Skeletal muscle satellite cell (primary cell): Measurements from ENCODE around the gene CACNA1D.

ENCODE experiments used
- H3K27me3 ChIP-seq: 2 replicates; pipeline ENCODE4 v1.7.0; 2013; ENCODE audit warnings: low read length; ENCODE audit not compliant: control insufficient read depth, insufficient read depth
- H3K36me3 ChIP-seq: 2 replicates; pipeline ENCODE4 v1.7.0; 2013; ENCODE audit warnings: mild to moderate bottlenecking, control low read depth, low read length; ENCODE audit not compliant: insufficient read depth
- H3K4me1 ChIP-seq: 2 replicates; pipeline ENCODE4 v1.7.0; 2013; ENCODE audit warnings: low read length; ENCODE audit not compliant: control insufficient read depth, insufficient read depth
- H3K4me2 ChIP-seq: 2 replicates; pipeline ENCODE4 v1.7.0; 2013; ENCODE audit warnings: mild to moderate bottlenecking, low read length
- H3K4me3 ChIP-seq: 2 replicates; pipeline ENCODE4 v1.7.0; 2013; ENCODE audit warnings: low read length
- H3K9ac ChIP-seq: 2 replicates; pipeline ENCODE4 v1.7.0; 2013; ENCODE audit warnings: mild to moderate bottlenecking, low read depth, low read length, moderate library complexity
- H3K9me3 ChIP-seq: replicated peaks from 2 replicates; pipeline ENCODE4 v1.7.0; 2013; ENCODE audit warnings: mild to moderate bottlenecking, control low read depth, low read length

CACNA1D gene

DNA sequence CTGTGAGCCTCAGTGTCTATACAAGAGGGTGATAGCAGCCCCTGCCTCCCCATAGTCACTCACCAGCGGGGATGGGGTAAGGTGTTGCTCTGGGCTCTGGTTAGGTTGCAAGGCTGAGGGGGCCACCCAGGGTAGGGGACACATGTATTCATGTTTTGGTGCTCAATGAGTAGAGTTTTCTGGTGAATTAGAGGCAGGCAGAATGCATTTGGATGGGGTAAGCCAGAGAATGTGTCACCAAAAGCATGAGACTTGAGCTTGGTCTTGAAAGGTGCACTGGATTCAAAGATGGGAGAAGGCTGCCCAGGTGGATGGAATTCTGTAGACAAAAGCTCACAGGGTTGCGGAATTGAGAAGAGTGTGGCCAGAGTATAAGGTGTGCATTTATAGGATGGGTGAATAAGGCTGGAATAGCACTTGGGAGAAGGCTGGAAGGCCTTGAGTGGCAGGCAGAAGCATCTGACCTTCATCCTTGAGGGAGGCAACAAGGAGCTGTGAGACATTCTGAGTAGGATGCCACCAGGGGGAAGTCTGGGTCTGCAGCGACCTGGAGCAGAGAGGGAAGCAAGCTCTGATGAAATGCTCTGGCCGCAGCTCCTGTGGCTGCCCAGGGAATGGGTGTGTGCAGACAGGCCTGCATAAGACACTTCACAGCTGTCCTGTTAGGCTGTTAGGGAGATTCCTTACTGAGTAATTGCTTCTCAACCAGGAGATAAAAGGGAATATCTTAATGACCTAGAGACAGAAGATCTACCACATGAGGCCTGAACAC is 202.2 kb downstream of the CACNA1D start:
- Histone ChIP-seq H3K4me3 (no peak overlapping the region), H3K4me1 (no peaks in the 10 kb centered on the region), H3K9ac (no peak overlapping the region), H3K4me2 (no peak overlapping the region), H3K27me3 (peaks cover 28% of the 10 kb centered on the region), H3K9me3 (no peaks in the 10 kb centered on the region), H3K36me3 (no peaks in the 10 kb centered on the region)

DNA sequence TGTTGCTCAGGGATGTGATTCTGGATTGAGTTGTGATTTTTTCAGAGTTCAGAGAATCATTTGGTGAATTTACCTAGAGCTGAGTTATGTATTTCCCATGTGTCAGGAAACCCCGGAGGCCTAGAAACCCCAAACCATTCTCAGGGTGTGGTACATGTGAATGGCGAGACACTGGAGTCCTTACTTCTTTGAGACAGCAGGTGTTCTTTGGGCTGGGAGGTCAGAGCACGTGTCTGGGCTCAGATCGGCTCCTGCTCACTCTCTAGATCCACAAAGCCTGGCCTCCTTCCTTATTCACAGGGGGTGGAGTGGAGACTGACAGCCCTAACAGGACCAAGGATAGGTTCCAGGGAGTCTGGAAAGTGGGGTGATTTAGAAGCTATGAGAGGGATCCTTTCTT is 206.0 kb downstream of the CACNA1D start:
- peaks cover 16% of the 10 kb centered on the region for H3K27me3 ChIP-seq
- no peak overlapping the region for H3K4me2 ChIP-seq
- no peak overlapping the region for H3K4me3 ChIP-seq
- no peak overlapping the region for H3K9ac ChIP-seq
- no peaks in the 10 kb centered on the region for H3K36me3 ChIP-seq
- H3K4me1 ChIP-seq: no peaks in the 10 kb centered on the region
- H3K9me3 ChIP-seq: no peaks in the 10 kb centered on the region

DNA sequence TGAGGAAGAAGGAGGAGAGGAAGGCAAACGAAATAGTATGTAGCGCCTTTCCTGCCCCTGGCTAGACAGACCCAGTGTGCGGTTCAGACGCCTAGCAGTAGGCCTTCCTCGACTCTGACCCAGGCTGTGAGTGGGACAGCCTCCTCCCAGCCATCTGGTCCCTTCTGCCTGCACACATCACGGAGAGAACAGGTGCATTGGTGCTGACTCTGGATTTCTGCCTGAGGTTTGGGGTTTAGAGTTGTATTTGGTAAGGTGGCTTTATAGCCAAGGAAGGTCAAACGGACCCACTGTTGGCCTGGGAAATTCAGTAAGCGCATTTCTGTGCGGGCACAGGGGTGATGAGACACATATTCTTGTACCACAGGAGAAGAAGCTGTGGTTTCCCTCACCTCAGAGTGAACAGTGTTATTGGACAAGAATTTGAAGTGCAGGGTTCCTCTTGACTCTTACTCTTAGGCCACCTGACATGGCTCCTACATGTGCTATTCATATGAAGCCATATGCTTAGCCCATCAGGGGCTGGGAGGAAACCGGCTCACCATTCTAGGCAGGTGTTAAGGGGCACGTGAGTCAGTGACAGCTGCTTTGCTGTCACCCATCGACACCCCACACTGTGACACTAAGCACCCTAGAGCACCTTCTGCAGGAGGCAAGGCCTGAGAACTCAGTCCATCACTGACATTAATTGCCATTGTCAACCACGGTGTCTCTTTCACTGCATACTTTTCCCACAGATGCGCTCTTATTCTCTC is 208.5 kb downstream of the CACNA1D start:
- H3K9me3 ChIP-seq: no peaks in the 10 kb centered on the region
- H3K4me1 ChIP-seq: no peaks in the 10 kb centered on the region
- peaks cover 14% of the 10 kb centered on the region for H3K27me3 ChIP-seq
- H3K9ac ChIP-seq: no peak overlapping the region
- H3K4me2 ChIP-seq: no peak overlapping the region
- no peaks in the 10 kb centered on the region for H3K36me3 ChIP-seq
- H3K4me3 ChIP-seq: no peak overlapping the region

DNA sequence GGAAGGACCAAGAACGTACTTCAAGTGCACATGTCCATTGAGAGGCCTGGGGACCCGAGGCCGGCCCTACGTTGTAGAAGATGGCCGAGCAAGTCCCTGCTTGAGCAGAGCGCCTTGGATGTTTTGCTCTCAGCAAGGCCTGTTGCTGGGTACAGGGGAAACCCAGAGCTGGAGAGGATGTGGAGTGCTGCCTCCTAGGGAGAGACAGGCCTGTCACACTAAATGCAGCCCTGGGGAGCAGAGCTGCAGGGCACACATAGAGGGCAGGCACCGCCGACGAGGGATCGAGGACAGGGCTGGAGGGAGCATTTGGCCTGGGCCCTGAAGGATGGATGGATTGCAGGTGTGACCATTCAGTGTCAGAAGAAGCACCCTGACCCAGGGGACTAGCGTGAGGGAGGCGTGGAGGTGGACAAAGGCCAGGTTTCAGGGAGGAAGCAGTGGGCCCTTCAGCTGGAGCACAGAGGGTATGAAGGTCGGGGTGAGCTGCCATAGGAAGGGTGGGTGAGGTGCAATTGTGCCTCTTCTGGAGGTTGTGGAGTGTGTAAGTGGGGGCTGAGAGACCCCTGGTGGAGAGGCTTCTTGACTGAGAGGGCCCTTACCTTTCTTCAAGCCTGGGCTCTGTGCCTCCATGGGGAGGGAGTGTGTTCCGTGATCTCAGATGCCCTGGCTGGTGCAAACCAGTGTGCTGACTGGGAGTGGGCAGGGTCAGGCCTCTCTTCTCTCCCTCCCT is 209.4 kb downstream of the CACNA1D start:
- H3K4me3 ChIP-seq: no peak overlapping the region
- no peak overlapping the region for H3K4me2 ChIP-seq
- no peak overlapping the region for H3K9ac ChIP-seq
- H3K9me3 ChIP-seq: no peaks in the 10 kb centered on the region
- H3K27me3 ChIP-seq: peaks cover 16% of the 10 kb centered on the region
- no peaks in the 10 kb centered on the region for H3K36me3 ChIP-seq
- no peaks in the 10 kb centered on the region for H3K4me1 ChIP-seq

DNA sequence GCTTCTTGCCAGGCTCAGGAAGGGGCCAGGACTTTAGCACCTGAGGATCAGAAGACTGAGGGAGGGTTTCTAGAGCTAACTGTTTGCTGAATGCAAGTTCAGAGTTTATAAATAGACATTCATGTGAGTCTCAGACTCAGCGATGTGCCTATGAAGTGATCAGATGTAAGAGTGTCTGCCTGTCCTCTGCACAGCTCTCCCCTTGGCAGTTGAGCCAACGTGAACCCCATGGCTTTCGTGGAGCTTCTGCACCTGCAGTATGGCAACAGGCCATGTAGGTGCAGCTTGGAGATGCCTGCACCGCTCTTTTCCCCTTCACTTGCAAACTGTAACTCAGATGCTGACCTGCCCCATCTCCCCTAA is 209.9 kb downstream of the CACNA1D start:
- Histone ChIP-seq H3K9ac (no peak overlapping the region), H3K4me3 (no peak overlapping the region), H3K4me1 (no peaks in the 10 kb centered on the region), H3K36me3 (no peaks in the 10 kb centered on the region), H3K9me3 (no peaks in the 10 kb centered on the region), H3K27me3 (peaks cover 20% of the 10 kb centered on the region), H3K4me2 (no peak overlapping the region)

DNA sequence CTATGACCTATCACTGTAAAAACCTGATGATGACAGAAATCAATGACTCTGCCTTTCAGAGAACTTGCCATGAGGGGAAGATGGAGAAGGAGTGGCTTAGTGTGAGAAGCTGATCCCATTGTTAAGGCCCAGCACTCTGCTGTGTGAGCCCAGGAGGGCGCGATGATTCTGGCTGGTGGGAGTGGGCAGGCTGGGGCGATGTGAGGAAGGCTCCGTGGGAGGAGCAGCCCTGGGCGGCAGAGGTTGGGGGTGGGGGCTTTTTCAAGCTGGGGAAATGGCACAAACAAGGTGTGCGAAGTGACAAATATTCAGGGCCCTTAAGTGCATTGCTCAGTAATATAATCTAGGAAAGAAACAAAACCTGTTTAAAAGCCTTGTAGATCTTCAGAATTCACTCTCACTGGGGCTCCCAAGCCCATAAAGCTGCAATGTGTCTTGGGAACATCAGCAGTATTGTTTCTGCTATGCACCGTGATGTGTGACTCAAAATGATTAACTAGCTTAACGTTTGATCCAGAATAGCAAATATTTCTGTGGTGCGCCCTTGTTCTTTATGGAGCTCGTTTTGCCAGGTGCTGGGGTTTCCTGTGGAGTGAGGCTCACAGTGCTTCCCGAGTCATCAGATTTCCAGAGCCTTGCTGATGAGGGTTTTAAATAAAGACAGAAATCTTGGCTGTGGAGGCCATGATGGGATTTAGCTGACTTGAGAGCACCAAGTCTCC is 210.8 kb downstream of the CACNA1D start:
- Histone ChIP-seq H3K4me1 (no peaks in the 10 kb centered on the region), H3K9ac (no peak overlapping the region), H3K27me3 (peaks cover 26% of the 10 kb centered on the region), H3K36me3 (no peaks in the 10 kb centered on the region), H3K9me3 (no peaks in the 10 kb centered on the region), H3K4me3 (no peak overlapping the region), H3K4me2 (no peak overlapping the region)

GRCh38 chr3:53705774-53706173 is 211.4 kb downstream of the CACNA1D start:
- no peaks in the 10 kb centered on the region for H3K4me1 ChIP-seq
- H3K27me3 ChIP-seq: peaks cover 26% of the 10 kb centered on the region
- H3K9me3 ChIP-seq: no peaks in the 10 kb centered on the region
- no peak overlapping the region for H3K9ac ChIP-seq
- H3K36me3 ChIP-seq: no peaks in the 10 kb centered on the region
- H3K4me2 ChIP-seq: no peak overlapping the region
- H3K4me3 ChIP-seq: no peak overlapping the region

GRCh38 chr3:53707222-53707621 is 212.8 kb downstream of the CACNA1D start:
- peaks cover 31% of the 10 kb centered on the region for H3K27me3 ChIP-seq
- no peak overlapping the region for H3K4me2 ChIP-seq
- no peaks in the 10 kb centered on the region for H3K4me1 ChIP-seq
- H3K9me3 ChIP-seq: no peaks in the 10 kb centered on the region
- no peak overlapping the region for H3K4me3 ChIP-seq
- H3K9ac ChIP-seq: no peak overlapping the region
- no peaks in the 10 kb centered on the region for H3K36me3 ChIP-seq

DNA sequence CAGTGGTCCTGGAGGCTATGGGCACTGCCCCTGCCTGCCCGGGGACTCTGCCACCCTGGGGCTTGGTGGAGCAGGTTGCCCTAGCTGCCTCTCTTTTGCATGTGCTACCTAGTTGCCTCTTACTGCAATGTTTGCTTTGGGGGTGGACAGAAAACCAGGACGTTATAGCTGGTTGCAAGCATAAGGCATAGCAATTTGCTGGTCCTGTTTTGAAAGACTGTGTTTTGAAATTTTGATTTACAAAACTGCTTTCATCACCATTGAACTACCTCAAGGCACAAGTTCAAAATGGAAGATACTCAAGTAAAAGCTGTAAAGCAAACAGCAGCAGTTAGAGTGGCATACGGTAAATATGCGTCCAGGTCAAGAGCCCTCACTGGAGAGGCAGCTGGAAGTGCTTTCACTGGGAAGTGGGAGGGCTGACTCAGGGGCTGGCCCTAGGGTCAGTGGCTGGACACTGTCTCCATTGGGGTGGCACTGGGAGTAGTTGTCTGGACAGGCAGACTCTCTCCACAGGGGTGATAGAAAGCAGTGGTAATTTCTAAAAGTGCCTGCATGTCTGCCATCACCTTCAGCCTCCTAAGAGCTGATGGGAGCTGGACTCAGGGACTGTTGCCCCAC is 213.7 kb downstream of the CACNA1D start:
- no peaks in the 10 kb centered on the region for H3K4me1 ChIP-seq
- no peaks in the 10 kb centered on the region for H3K36me3 ChIP-seq

GRCh38 chr3:53709256-53709655 is 214.8 kb downstream of the CACNA1D start:
- Histone ChIP-seq H3K4me3 (no peak overlapping the region), H3K36me3 (no peaks in the 10 kb centered on the region), H3K4me1 (no peaks in the 10 kb centered on the region), H3K27me3 (peaks cover 33% of the 10 kb centered on the region), H3K9me3 (no peaks in the 10 kb centered on the region), H3K4me2 (no peak overlapping the region), H3K9ac (no peak overlapping the region)

More for the DNA sequence above, 213.7 kb downstream of the CACNA1D start:
- H3K4me2 ChIP-seq: no peak overlapping the region
- H3K9ac ChIP-seq: no peak overlapping the region
- peaks cover 31% of the 10 kb centered on the region for H3K27me3 ChIP-seq
- no peak overlapping the region for H3K4me3 ChIP-seq
- H3K9me3 ChIP-seq: no peaks in the 10 kb centered on the region
